IMR-90 (cell line): Measurements from ENCODE around the gene PYY. TPM values are rescaled to one million over a fixed set of nuclear protein-coding genes. Genes with fewer than 3 reads are reported as not detected.

Experiments
- ATAC-seq: fragments of 200-7000 bp; cut with Tn5 transposase; 2 replicates; pipeline ENCODE4 v1.9.1; 2020; ENCODE audit warnings: low read depth, mild to moderate bottlenecking, moderate library complexity
- BruUV-seq: library from RNA; stranded (reverse); fragments of 400-500 nt; replicated peaks from 2 replicates; lab custom pipeline; 2021; lab: Mats Ljungman, UMichigan
- CTCF ChIA-PET: fragments of 300-600 bp; formaldehyde crosslinking; extraction: SDS; loops from one replicate; lab custom pipeline; 2021; ENCODE audit warnings: antibody characterized with exemption; lab: Yijun Ruan, JAX
- POLR2A ChIA-PET: fragments of 300-600 bp; sonication (Branson Sonifier 250); formaldehyde crosslinking; loops from one replicate; lab custom pipeline; 2022; ENCODE audit warnings: antibody characterized with exemption; ENCODE audit not compliant: unreplicated experiment; lab: Charles Lee
- DNase-seq: peaks from one replicate; pipeline ENCODE4 v3.0.0; 2013
- H2AFZ ChIP-seq: replicated peaks from 2 replicates; pipeline ENCODE3; 2013; ENCODE audit warnings: low read length, mild to moderate bottlenecking; ENCODE audit not compliant: poor library complexity
- H2AK5ac ChIP-seq: 2 replicates; pipeline ENCODE4 v1.6.1; 2013; ENCODE audit warnings: low read depth, low read length, inconsistent platforms
- H2AK9ac ChIP-seq: replicated peaks from 2 replicates; pipeline ENCODE3; 2013; ENCODE audit warnings: mild to moderate bottlenecking, low read depth, low read length, moderate library complexity; ENCODE audit not compliant: poor library complexity
- H2BK120ac ChIP-seq: 2 replicates; pipeline ENCODE4 v1.6.1; 2013; ENCODE audit warnings: low read depth, low read length, inconsistent platforms
- H2BK15ac ChIP-seq: 3 replicates; pipeline ENCODE4 v1.6.1; 2013; ENCODE audit warnings: low read depth, low read length, inconsistent platforms
- H2BK20ac ChIP-seq: 2 replicates; pipeline ENCODE4 v1.6.1; 2013; ENCODE audit warnings: low read depth, mild to moderate bottlenecking, inconsistent platforms, low read length, moderate library complexity
- H2BK5ac ChIP-seq: 2 replicates; pipeline ENCODE4 v1.6.1; 2013; ENCODE audit warnings: mild to moderate bottlenecking, low read depth, low read length, inconsistent platforms; ENCODE audit not compliant: poor library complexity, severe bottlenecking
- H3K14ac ChIP-seq: replicated peaks from 2 replicates; pipeline ENCODE4 v1.6.1; 2013; ENCODE audit warnings: low read depth, low read length, inconsistent platforms
- H3K18ac ChIP-seq: 2 replicates; pipeline ENCODE4 v1.6.1; 2013; ENCODE audit warnings: low read depth, low read length, control low read depth
- H3K23ac ChIP-seq: 2 replicates; pipeline ENCODE4 v1.6.1; 2013; ENCODE audit warnings: low read depth, low read length, inconsistent platforms
- H3K27ac ChIP-seq: 2 replicates; pipeline ENCODE4 v1.5.1; 2013; ENCODE audit warnings: mild to moderate bottlenecking, control low read depth, low read length; ENCODE audit not compliant: insufficient read depth
- H3K27me3 ChIP-seq: 2 replicates; pipeline ENCODE4 v1.6.1; 2013; ENCODE audit warnings: low read length; ENCODE audit not compliant: control insufficient read depth, insufficient read depth
- H3K36me3 ChIP-seq: 2 replicates; pipeline ENCODE4 v1.6.1; 2013; ENCODE audit warnings: low read length, mixed read lengths; ENCODE audit not compliant: control insufficient read depth, insufficient read depth
- H3K4ac ChIP-seq: 2 replicates; pipeline ENCODE4 v1.6.1; 2013; ENCODE audit warnings: low read depth, low read length, inconsistent platforms
- H3K4me1 ChIP-seq: 2 replicates; pipeline ENCODE4 v1.6.1; 2013; ENCODE audit warnings: low read length, mixed read lengths; ENCODE audit not compliant: control insufficient read depth, insufficient read depth
- H3K4me2 ChIP-seq: 2 replicates; pipeline ENCODE4 v1.6.1; 2013; ENCODE audit warnings: low read depth, mild to moderate bottlenecking, control low read depth, low read length, moderate library complexity
- H3K4me3 ChIP-seq: 2 replicates; pipeline ENCODE4 v1.5.1; 2013; ENCODE audit warnings: low read depth, mild to moderate bottlenecking, control low read depth, low read length, moderate library complexity; ENCODE audit not compliant: insufficient read depth
- H3K56ac ChIP-seq: 2 replicates; pipeline ENCODE4 v1.6.1; 2013; ENCODE audit warnings: low read length, inconsistent platforms; ENCODE audit not compliant: insufficient read depth; ENCODE audit errors: extremely low read depth
- H3K79me1 ChIP-seq, 2 experiments: 2 replicates each; pipeline ENCODE4 v1.6.1; 2013; ENCODE audit warnings: low read length in 2 of 2, inconsistent platforms in 1 of 2, low read depth in 1 of 2
- H3K9ac ChIP-seq: 2 replicates; pipeline ENCODE4 v1.6.1; 2013; ENCODE audit warnings: low read depth, low read length, control low read depth
- H3K9me1 ChIP-seq: 2 replicates; pipeline ENCODE4 v1.6.1; 2013; ENCODE audit warnings: low read length, inconsistent platforms; ENCODE audit not compliant: insufficient read depth
- H3K9me3 ChIP-seq: 2 replicates; pipeline ENCODE4 v1.6.1; 2013; ENCODE audit warnings: low read length; ENCODE audit not compliant: control insufficient read depth, insufficient read depth
- H4K20me1 ChIP-seq: 2 replicates; pipeline ENCODE4 v1.6.1; 2013; ENCODE audit warnings: low read length, inconsistent platforms; ENCODE audit not compliant: insufficient read depth
- H4K5ac ChIP-seq: 2 replicates; pipeline ENCODE4 v1.6.1; 2013; ENCODE audit warnings: mild to moderate bottlenecking, low read depth, low read length, control low read depth
- H4K8ac ChIP-seq, 2 experiments: 2 replicates each; pipeline ENCODE4 v1.6.1; 2013; ENCODE audit warnings: low read depth in 2 of 2, low read length in 2 of 2, control low read depth in 1 of 2, inconsistent platforms in 1 of 2
- H4K91ac ChIP-seq: 2 replicates; pipeline ENCODE4 v1.6.1; 2013; ENCODE audit warnings: low read depth, low read length, inconsistent platforms; ENCODE audit not compliant: insufficient read depth
- BHLHE40 ChIP-seq: fragments of 150-350 bp; IDR thresholded peaks from 2 replicates; pipeline ENCODE4 v1.6.1; 2016; ENCODE audit warnings: mild to moderate bottlenecking, low read depth, low read length
- ELK1 ChIP-seq: fragments of 150-350 bp; IDR thresholded peaks from 2 replicates; pipeline ENCODE4 v1.6.1; 2016; ENCODE audit warnings: low read depth, mild to moderate bottlenecking, low read length, moderate library complexity, borderline replicate concordance
- MAZ ChIP-seq: IDR thresholded peaks from 2 replicates; pipeline ENCODE4 v1.6.1; 2012; ENCODE audit warnings: low read depth, mild to moderate bottlenecking, low read length, improper control_type of control experiment, moderate library complexity, borderline replicate concordance
- WGBS, 2 experiments: methylation state at CpG; one replicate each; pipeline versions ENCODE4 v1.1.5 to v1.1.7; 2013; ENCODE audit warnings: missing lambda C conversion rate in 2 of 2; ENCODE audit not compliant: insufficient read length in 1 of 2; ENCODE audit errors: extremely low coverage in 2 of 2; 5-methylcytosine and 5-hydroxymethylcytosine counted together
- dilution Hi-C: fragments of 300-500 bp; cut with HindIII; formaldehyde crosslinking; loops from one replicate; pipeline ENCODE4 v1.14.3; 2018; ENCODE audit warnings: low sequenced_read_pairs; ENCODE audit not compliant: unreplicated experiment
- in situ Hi-C: fragments of 300-500 bp; cut with MboI; formaldehyde crosslinking; loops from 3 replicates; pipeline ENCODE4 v1.14.3; 2019; ENCODE audit warnings: low sequenced_read_pairs, inconsistent platforms, mixed read lengths
- intact Hi-C: fragments of 100-400 bp; cut with micrococcal nuclease; formaldehyde crosslinking; loops from 2 replicates; pipeline ENCODE4 v1.10.0; 2022
- polyA plus RNA-seq, 3 experiments: library from polyadenylated mRNA; depleted of rRNA; stranded (reverse); fragments of >200 nt; gene quantifications; 2 replicates each; pipeline ENCODE4 v1.2.3, GENCODE V29; 2012; ENCODE audit warnings: low replicate concordance in 1 of 3
- total RNA-seq: library from RNA; depleted of rRNA; stranded (reverse); fragments of >200 nt; gene quantifications from 2 replicates; pipeline ENCODE4 v1.2.3, GENCODE V29; 2012

Gene PYY
- total and polyA plus RNA-seq, 2 of the 4 experiments (the other 2 are of a cell fraction): not detected

GRCh38 chr17:43979671-43980070 is 25.9 kb upstream of the PYY start:
- no peaks in the 10 kb centered on the region for H3K9me3 ChIP-seq
- H4K5ac ChIP-seq: no peak overlapping the region
- no peak overlapping the region for H3K56ac ChIP-seq
- TF ChIP-seq MAZ (no peak), BHLHE40 (no peak), ELK1 (no peak)
- H2BK20ac ChIP-seq: no peak overlapping the region
- CTCF ChIA-PET: interaction anchor here (0.6 kb wide), 1 partner anchor 8 kb away, joined by 3 read pairs; no protein-coding TSS in a partner anchor
- no peak overlapping the region for H2BK5ac ChIP-seq
- H2AK5ac ChIP-seq: no peak overlapping the region
- no peak overlapping the region for H3K27ac ChIP-seq
- peaks cover 67% of the 10 kb centered on the region for H3K27me3 ChIP-seq
- no peak overlapping the region for H3K4me3 ChIP-seq
- H2AK9ac ChIP-seq: no peak overlapping the region
- H3K4ac ChIP-seq: no peak overlapping the region
- no peak for DNase-seq
- WGBS, 2 experiments: no CpG with 5 or more reads among the region's 4 CpGs
- no peak overlapping the region for H3K18ac ChIP-seq
- no peaks in the 10 kb centered on the region for H3K36me3 ChIP-seq
- no peak overlapping the region for H3K4me2 ChIP-seq
- intact Hi-C loops: no loop called here
- H3K79me1 ChIP-seq: no peaks in the 10 kb centered on the region
- dilution Hi-C loops: no loop called here
- no peak overlapping the region for H2AFZ ChIP-seq
- no peak overlapping the region for H4K8ac ChIP-seq
- no peak for ATAC-seq
- H2BK120ac ChIP-seq: no peak overlapping the region
- no peaks in the 10 kb centered on the region for H4K20me1 ChIP-seq
- H3K23ac ChIP-seq: no peak overlapping the region
- no TSS peak for BruUV-seq
- no peak overlapping the region for H3K9ac ChIP-seq
- POLR2A ChIA-PET: interaction anchor here (0.6 kb wide), 1 partner anchor 631 kb away, joined by 4 read pairs; no protein-coding TSS in a partner anchor
- in situ Hi-C loops: no loop called here
- H3K9me1 ChIP-seq: no peaks in the 10 kb centered on the region
- H2BK15ac ChIP-seq: no peak overlapping the region
- no peak overlapping the region for H3K14ac ChIP-seq
- peaks cover 2% of the 10 kb centered on the region; the same call in 1 of the 2 replicates for H3K4me1 ChIP-seq
- H4K91ac ChIP-seq: no peak overlapping the region
